Glomerular endothelial cell (primary cell): ENCODE results near the gene TTI1. TPM values are rescaled to one million over a fixed set of nuclear protein-coding genes. Genes with fewer than 3 reads are reported as not detected.

Experiments used
- DNase-seq: peaks from one replicate; pipeline ENCODE4 v3.0.0-alpha.2; 2011; ENCODE audit warnings: low read depth, low spot score; ENCODE audit errors: extremely low read depth
- total RNA-seq: library from RNA; depleted of rRNA; stranded (reverse); fragments of >200 nt; gene quantifications from 2 replicates; pipeline ENCODE4 v1.2.3, GENCODE V29; 2015

The TTI1 gene
- total RNA-seq, 1 donor from 2014 or later = 12.9 TPM

GRCh38 chr20:38055294-38055693, 22.0 kb upstream of the TTI1 start:
- DNase-seq = no peak

DNA sequence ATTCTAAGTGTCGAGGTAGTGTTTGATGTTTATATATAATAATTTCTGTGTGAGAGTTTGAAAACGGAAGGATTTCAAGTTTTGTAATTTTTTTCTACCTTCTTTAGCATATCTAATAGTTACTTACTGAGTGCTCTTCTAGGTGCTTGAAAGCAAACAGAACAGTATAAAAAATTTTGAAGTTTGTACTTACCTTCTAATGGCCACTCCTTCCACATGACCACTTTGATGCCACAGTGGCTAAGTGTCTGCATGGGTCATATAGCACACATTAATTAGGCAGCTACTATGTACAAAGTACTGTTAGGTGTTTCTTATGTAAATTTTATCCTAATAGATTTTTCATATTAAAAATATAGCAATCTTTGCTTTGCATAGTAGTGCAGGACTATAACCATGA, 21.4 kb upstream of the TTI1 start:
- DNase-seq = no peak

GRCh38 chr20:38052870-38053269, 19.6 kb upstream of the TTI1 start:
- DNase-seq = no peak

DNA sequence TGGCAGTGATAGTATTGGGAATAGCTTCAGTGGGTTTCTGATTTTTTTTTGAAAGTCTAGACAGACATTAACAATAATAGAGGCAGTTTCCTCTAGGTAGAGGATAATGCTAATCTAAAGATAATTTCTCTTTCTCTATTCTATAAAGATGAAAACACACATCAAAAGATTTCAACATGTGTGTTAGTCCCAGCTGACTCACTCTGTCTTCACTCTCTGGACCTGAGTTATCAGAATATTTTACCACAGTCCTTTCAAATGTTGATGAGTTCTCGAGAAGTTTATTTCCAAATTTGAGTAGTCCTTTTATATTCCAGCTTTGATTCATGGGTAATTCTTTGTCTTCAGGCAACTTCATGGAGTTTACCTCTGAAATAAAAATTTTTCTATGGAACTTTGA, 17.4 kb upstream of the TTI1 start:
- DNase-seq = no peak

DNA sequence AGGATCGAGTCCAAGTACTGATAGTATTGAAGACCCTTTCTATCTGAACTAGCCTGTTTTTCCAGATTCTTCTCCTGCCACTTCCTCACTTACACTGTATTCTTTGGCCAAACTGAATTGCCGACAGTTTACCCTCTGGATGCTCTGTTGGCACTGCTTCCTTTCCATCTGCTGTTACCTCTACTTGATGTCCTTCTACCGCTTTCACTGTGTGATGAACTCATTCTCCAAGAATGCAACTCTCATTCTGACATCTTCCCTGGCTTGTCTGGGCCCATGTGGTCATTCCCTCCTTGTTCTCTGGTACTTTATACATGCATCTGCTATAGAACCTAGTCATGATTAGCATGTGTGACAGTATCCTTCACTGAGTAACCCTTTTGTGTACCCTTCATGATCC, 16.5 kb upstream of the TTI1 start:
- DNase-seq = no peak

- DNase-seq = no peak
Observed at GRCh38 chr20:38046572-38046971, 13.3 kb upstream of the TTI1 start.

GRCh38 chr20:38044685-38045084, 11.4 kb upstream of the TTI1 start:
- DNase-seq = no peak

DNA sequence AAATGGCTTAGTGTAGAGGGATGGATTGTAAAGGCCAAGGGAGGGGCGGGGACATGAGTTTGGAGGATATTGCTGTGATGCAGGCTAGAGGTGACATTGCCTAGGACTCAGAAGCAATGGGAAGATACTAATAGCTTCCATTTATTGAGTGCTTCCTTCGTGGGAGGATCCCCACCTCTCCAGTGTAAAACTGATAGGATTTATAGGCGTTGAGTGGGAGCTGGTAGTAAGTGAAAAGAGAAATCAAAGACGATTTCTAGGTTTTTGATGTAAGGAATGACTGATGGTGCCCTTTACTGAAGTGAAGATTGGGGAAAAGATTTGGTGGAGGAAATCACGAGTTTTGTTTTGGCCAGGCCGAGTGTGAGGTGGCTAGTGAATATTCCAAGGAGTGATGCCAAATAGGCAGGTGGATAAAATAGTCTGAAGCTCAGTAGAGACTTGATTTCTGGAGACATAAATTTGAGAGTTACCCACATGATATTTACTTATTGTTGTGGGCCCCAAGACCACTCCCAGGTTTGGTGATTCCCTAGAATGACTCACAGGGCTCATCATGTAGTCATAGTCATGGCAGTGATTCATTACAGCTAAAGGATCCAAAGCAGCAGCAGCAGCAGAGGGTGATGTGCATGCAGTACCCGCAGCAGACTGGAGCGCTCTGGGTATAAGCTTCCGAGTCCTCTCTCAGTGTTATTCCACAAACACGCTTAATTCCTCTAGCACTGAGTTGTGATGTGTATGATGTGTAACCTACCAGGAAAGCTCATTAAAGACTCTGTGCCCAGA, 10.4 kb upstream of the TTI1 start:
- no peak for DNase-seq

DNA sequence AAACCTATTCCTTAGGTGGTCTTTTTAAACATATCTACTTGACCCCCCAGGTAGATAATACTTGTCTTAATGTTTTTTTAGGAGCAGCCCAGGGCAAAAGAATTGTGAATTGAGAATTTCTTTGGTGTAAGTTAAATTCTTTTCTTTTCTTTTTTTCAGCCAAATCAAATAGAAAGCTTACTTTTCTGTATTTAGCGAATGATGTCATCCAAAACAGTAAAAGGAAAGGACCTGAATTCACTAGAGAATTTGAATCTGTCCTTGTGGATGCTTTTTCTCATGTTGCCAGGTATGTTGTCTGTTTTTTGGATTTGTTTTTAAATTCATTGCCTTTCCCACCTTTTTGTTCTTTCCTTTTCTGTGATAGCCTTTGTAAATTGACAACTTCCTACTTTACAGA, 7.0 kb upstream of the TTI1 start:
- DNase-seq = no peak

DNA sequence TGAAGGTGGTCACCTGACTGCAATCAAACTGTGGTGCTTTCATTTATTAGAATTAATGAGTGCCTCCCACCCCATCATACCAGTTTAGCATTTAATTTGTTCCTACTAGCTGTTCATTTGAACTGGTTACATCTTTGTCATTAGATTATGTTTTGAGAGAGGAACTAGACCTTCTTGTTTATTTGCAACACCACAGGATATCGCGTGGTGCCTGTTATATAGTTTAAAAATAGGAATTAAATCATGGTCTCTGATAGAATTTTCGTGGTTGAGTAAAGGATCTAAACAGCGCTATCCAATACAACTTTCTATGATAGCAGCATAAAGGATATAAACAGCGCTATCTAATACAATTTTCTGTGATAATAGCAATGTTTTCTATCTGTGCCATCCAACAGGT, 3.1 kb upstream of the TTI1 start:
- DNase-seq = no peak

- DNase-seq = no peak
Observed at GRCh38 chr20:38034961-38035360, 1.7 kb upstream of the TTI1 start.

GRCh38 chr20:38034108-38034649, 923 bp upstream of the TTI1 start:
- DNase-seq = no peak

GRCh38 chr20:38032585-38033329, 499 bp downstream of the TTI1 start:
- DNase-seq = no peak

DNA sequence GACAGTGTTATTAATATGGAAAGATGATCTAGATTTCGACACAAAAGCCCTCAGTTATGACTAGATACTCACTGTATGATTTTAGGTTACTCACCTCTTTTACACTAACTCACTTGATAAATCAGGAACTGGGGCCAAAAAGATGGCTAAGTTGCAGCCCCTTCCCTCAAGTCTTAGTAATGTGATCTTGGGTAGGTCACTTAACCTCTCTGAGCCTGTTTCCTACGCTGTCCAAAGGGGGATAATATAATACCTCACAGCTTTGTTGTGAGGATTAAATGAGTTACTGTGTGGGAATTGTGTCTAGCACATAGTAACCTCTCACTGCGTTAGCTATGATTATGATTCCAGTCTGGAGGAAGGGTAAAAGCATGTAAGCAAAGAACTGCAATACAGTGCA, 1.3 kb downstream of the TTI1 start:
- DNase-seq = no peak

GRCh38 chr20:38029453-38029852, 3.8 kb downstream of the TTI1 start:
- DNase-seq = no peak

DNA sequence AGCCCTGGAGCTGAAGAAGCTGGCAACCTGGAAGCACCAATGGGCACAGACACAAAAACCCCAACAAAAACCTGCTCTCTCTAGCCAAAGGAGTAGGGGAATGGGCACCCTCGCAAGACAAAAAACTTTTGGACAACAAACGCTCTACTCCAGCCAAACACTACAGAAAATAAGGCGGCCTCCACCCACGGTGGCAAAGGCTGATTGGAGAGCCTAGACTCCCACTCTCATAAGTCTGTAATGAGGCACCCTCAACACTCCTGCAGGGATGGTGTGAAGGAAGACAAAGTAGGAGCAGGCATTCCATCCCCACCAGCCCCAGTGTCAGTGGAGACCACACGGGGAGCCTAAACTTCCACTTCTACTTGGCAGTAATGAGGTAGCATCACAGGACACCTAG, 8.8 kb downstream of the TTI1 start:
- no peak for DNase-seq

- DNase-seq = no peak
Observed at GRCh38 chr20:38023181-38024001, 9.9 kb downstream of the TTI1 start.

GRCh38 chr20:38021087-38021772, 12.0 kb downstream of the TTI1 start:
- no peak for DNase-seq

DNA sequence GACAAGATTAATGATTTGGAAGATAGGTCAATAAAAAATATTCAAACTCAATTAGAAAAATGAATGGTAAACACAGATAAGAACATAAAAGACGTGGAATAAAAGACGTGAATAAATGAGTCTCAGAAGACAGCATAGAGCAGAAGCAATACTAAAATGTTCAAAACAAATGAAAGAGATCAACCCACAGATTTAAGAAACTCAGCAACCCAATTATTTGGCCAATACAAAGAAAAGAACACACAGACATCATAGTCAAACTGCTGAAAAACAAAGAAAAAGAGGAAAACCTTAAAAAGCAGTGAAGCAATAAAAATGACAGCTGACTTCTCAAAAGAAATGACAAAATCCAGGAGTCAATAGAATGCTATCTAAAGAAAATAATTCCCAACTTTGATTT, 14.9 kb downstream of the TTI1 start:
- DNase-seq = no peak

DNA sequence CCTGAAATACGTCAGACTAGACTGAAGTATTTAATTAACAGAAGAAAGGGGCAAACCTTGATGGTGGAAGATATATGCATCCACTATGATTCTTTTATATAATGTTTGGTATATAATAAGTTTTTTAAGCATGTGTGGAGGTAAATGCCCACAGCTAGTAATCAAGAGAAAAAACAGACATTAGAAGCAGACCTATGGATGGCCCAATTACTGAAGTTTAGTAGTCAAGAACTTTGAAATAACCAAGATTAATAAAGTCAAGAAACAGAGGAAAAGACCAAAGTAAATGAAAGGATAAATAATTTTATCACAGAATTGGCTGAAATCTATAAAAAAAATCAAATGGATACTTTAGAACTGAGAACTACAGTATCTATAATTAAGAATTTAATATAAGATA, 15.3 kb downstream of the TTI1 start:
- DNase-seq = no peak

- DNase-seq = no peak
Observed at GRCh38 chr20:38013887-38014286, 19.4 kb downstream of the TTI1 start.
